Measurements from ENCODE around the gene RUFY1. TPM values are rescaled to one million over a fixed set of nuclear protein-coding genes. Genes with fewer than 3 reads are reported as not detected.
"Not testable (repeated sequence)": the region's sequence is repeated elsewhere in the genome, so short reads cannot be mapped to it uniquely, and the experiment has no call there.

RUFY1 gene
- total and polyA plus RNA-seq, 12 donors = 17.0 to 38.3 (median 21.4) TPM

DNA sequence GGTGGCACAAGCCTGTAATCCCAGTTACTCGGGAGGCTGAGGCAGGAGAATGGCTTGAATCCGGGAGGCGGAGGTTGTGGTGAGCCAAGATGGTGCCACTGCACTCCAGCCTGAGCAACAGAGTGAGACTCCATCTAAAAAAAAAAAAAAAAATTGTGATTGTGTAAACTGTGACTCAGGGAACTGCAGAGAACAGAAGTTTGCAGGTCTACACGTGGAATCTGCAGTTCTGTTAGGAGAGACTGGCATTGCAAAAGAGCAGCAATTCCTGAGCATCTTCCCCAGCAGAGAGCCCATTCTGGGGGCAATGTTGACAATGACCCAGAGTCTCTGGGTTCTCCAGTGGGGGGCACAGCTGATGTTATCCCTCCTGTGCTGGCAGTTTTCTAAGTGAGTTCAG lies 91.4 kb downstream of the RUFY1 start:
- H3K9me3 ChIP-seq; H3K36me3 ChIP-seq; H3K4me1 ChIP-seq; intact Hi-C loops (cut with DNase I); ATAC-seq; DNase-seq; H3K27me3 ChIP-seq; H3K27ac ChIP-seq; H3K4me3 ChIP-seq: not testable (repeated sequence)
- no CpG with 5 or more reads among the region's 4 CpGs for WGBS, 2 donors

DNA sequence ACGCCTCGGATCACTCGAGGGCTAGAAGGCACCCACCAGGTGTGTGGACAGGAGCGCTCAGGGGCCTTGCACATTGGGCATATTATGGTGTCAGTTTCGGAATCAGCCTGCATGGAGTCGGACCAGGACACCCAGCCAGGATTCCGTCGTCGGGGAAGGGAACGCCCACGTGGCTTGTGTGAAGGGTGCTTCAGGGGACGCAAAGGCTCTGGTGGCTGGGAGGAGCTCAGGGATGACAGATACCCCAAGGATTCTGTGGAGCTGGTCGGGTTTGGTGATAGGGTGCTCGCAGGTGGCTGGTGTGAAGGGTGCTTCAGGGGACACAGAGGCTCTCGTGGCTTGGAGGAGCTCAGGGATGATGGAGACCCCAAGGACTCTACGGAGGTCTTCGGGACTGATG lies 92.3 kb downstream of the RUFY1 start:
- 80 to 87% methylated on average over 13 to 14 of the region's 17 CpGs for WGBS, 2 donors
- H3K4me1 ChIP-seq; ATAC-seq; H3K9me3 ChIP-seq; H3K36me3 ChIP-seq; H3K4me3 ChIP-seq; DNase-seq; H3K27ac ChIP-seq; H3K27me3 ChIP-seq; intact Hi-C loops (cut with DNase I): not testable (repeated sequence)

DNA sequence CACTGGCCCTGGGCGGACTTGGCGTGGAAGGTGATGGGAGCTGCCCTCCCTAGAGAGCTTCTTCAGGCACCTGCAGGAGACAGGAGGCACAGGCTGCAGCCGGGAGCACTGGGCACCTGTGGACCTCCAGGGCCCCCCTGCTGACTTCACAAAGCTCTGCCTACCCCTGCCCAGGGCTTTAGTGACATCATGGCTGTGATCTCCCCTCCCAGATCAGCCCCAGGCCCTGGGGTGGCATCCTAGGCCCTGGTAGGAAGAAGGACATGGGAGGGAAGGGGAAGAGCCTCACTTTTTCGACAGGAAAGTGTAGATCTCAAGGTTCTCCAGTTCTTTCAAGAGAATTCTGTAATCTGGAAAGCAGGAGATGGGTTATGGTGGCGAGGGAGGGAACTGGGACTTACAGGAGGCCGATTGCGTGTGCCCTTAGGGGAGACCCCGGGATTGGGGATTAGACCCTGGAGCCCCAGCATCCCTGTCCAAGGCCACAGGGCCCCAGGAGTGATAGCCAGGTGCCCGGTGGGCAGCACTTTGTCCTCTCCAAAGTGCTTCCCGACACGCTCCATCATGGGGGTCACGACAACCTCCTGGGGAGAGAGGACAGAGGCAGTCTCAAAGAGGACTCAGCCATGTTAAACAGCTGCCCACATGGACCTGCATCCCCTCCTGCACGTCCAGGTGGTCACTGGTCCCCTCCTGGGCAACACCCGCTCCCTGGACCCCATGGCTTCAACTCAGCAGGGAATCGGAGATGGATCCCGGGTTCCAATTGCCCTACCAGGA lies 93.0 kb downstream of the RUFY1 start:
- H3K27ac ChIP-seq; H3K4me1 ChIP-seq; ATAC-seq; H3K36me3 ChIP-seq; H3K4me3 ChIP-seq; H3K27me3 ChIP-seq; DNase-seq; intact Hi-C loops (cut with DNase I); H3K9me3 ChIP-seq: not testable (repeated sequence)
- WGBS, 2 donors = 82 to 87% methylated on average over 14 to 16 of the region's 16 CpGs

DNA sequence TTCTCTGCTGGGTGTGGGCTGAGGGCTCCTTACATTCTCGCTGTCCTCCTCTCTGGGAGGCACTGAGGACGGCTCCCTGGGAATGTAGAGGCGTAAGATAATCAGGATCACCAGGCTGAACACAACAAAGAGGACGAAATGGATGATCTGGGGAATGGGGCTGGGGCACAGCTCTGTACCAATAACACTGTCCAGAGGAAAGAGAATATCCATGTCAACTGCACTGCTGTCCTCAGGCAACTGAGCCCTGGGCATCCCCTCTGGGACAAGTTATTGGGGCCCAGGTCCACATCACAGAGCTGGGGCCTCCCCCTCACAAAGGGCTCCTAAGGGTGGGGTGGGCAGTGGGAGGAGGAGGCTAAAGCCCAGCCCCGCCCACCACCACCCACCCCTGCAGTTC lies 94.4 kb downstream of the RUFY1 start:
- H3K36me3 ChIP-seq; intact Hi-C loops (cut with DNase I); H3K9me3 ChIP-seq; H3K4me1 ChIP-seq; H3K4me3 ChIP-seq; H3K27ac ChIP-seq; DNase-seq; H3K27me3 ChIP-seq: not testable (repeated sequence)
- ATAC-seq = peak in 2 of 8 donors; percentile 25 to 28
- 78 to 80% methylated on average over 4 of the region's 5 CpGs for WGBS, 2 donors

DNA sequence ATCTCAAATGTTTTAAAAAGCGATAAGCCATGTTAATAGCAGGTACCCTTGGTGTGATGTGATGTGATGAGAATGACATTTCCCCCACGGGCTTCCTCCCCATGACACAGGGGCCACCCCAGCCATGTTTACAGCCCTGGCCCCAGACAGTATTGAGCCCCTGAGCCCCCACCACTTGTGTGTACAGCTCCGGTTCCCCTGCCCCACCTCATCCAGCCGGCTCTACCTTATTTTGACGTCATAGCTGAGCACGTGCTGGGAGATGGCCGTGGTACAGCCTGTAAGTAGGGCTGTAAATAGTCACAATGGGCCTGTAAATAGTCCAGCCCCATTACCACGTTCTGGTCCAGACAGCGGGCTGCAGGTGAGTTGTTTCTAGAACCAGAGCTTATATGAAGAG lies 98.1 kb downstream of the RUFY1 start:
- Histone ChIP-seq H3K27me3 (no peaks in the 10 kb centered on the region), H3K4me1 (no peaks in the 10 kb centered on the region), H3K4me3 (no peak overlapping the region), H3K27ac (no peak overlapping the region), H3K36me3 (no peaks in the 10 kb centered on the region), H3K9me3 (no peaks in the 10 kb centered on the region)
- TF ChIP-seq, protein P1, sequence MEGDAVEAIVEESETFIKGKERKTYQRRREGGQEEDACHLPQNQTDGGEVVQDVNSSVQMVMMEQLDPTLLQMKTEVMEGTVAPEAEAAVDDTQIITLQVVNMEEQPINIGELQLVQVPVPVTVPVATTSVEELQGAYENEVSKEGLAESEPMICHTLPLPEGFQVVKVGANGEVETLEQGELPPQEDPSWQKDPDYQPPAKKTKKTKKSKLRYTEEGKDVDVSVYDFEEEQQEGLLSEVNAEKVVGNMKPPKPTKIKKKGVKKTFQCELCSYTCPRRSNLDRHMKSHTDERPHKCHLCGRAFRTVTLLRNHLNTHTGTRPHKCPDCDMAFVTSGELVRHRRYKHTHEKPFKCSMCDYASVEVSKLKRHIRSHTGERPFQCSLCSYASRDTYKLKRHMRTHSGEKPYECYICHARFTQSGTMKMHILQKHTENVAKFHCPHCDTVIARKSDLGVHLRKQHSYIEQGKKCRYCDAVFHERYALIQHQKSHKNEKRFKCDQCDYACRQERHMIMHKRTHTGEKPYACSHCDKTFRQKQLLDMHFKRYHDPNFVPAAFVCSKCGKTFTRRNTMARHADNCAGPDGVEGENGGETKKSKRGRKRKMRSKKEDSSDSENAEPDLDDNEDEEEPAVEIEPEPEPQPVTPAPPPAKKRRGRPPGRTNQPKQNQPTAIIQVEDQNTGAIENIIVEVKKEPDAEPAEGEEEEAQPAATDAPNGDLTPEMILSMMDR (IDR thresholded peaks at IDR 0.05) = no peak
- ATAC-seq (no peak), DNase-seq (no peak)
- 85 to 88% methylated on average over 9 of the region's 9 CpGs for WGBS, 2 donors
- intact Hi-C loops (cut with DNase I) = no loop called here

DNA sequence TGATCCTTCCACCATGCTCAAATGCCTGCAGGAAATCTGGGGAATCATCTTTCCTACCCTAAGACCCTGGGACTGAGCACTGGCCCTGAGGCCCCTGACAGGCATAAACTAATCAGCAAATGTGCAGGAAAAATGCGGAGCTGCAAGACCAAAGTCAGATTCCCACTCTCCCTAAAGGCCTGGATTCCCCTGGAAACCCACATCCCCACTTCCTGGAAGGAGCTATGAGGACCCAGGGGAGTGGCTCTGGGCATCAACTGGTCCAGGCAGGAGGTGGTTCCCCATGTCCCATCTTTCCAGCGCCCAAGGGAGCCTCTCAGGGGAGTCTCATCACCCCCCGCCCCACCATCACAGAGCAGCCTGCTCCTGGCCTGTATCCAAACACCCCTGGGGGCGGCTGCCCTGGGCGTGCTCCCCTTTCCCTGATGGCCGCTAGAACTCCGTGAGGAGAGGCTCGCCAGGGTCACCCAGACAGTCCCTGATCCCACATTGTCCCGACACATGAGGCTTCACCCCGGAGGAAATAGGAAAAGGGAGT lies 98.9 kb downstream of the RUFY1 start:
- H3K9me3 ChIP-seq; intact Hi-C loops (cut with DNase I); H3K36me3 ChIP-seq; H3K27me3 ChIP-seq; ATAC-seq; H3K27ac ChIP-seq; H3K4me1 ChIP-seq; DNase-seq; H3K4me3 ChIP-seq: not testable (repeated sequence)
- 64 to 65% methylated on average over 7 to 10 of the region's 10 CpGs for WGBS, 2 donors

DNA sequence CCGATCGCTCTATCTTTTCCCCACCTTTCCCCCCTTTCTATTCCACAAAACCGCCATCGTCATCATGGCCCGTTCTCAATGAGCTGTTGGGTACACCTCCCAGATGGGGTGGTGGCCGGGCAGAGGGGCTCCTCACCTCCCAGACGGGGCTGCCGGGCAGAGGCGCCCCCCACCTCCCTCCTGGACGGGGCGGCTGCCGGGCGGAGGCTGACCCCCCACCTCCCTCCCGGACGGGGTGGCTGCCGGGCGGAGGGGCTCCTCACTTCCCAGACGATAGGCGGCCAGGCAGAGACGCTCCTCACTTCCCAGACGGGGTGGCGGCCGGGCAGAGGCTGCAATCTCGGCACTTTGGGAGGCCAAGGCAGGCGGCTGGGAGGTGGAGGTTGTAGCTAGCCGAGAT lies 99.9 kb downstream of the RUFY1 start:
- intact Hi-C loops (cut with DNase I); H3K36me3 ChIP-seq; H3K27me3 ChIP-seq; H3K4me1 ChIP-seq; H3K4me3 ChIP-seq; H3K9me3 ChIP-seq; DNase-seq; ATAC-seq; H3K27ac ChIP-seq: not testable (repeated sequence)
- 90 to 95% methylated on average over 16 to 25 of the region's 26 CpGs for WGBS, 2 donors

DNA sequence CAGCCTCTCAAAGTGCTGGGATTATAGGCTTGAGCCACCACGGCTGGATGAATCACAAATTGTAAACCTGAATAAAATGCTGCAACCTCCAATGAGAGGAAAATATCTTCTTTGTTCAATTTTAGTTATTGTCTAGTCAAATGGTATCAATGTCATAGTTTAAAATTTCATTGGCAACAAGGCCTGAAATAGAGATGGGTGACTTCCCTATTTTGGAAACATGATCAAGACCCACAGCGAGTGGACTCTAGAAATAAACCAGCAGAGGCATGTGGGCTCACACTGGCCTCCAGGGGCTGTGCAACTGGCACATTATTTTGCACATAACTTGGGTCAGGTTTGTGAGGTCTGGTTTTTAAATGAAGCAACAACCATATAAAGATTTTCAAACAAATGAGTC lies 102.8 kb downstream of the RUFY1 start:
- H3K27ac ChIP-seq; H3K36me3 ChIP-seq; H3K4me1 ChIP-seq; H3K27me3 ChIP-seq; H3K9me3 ChIP-seq; intact Hi-C loops (cut with DNase I); DNase-seq; ATAC-seq; H3K4me3 ChIP-seq: not testable (repeated sequence)
- 69 to 73% methylated on average over 2 of the region's 2 CpGs for WGBS, 2 donors
